ENCODE results near the gene FOLR1.
"Not testable (repeated sequence)": the region's sequence is repeated elsewhere in the genome, so short reads cannot be mapped to it uniquely, and the experiment has no call there.

The FOLR1 gene

GRCh38 chr11:72157131-72157530 is 34.8 kb upstream of the FOLR1 start:
- TF ChIP-seq CTCF (IDR thresholded peaks at IDR 0.05; ENCODE audit: low read length, missing control alignments), result no peak
- no peak overlapping the region for H3K4me3 ChIP-seq (replicated peaks; ENCODE audit: low read depth, low read length)
- DNase-seq (ENCODE audit: low read depth), result no peak

GRCh38 chr11:72160319-72160718 is 31.6 kb upstream of the FOLR1 start:
- H3K4me3 ChIP-seq (replicated peaks; ENCODE audit: low read depth, low read length), result no peak overlapping the region
- DNase-seq (ENCODE audit: low read depth), result no peak
- no peak for TF ChIP-seq CTCF (IDR thresholded peaks at IDR 0.05; ENCODE audit: low read length, missing control alignments)

- DNase-seq (ENCODE audit: low read depth), result no peak
- H3K4me3 ChIP-seq (replicated peaks; ENCODE audit: low read depth, low read length), result no peak overlapping the region
- no peak for TF ChIP-seq CTCF (IDR thresholded peaks at IDR 0.05; ENCODE audit: low read length, missing control alignments)
Measured at GRCh38 chr11:72162891-72163492, 28.9 kb upstream of the FOLR1 start.

- not testable (repeated sequence) for DNase-seq (ENCODE audit: low read depth); H3K4me3 ChIP-seq (replicated peaks; ENCODE audit: low read depth, low read length)
Measured at GRCh38 chr11:72164187-72164586, 27.8 kb upstream of the FOLR1 start.

GRCh38 chr11:72169046-72169555 is 22.8 kb upstream of the FOLR1 start:
- not testable (repeated sequence) for H3K4me3 ChIP-seq (replicated peaks; ENCODE audit: low read depth, low read length); DNase-seq (ENCODE audit: low read depth)

- H3K4me3 ChIP-seq (replicated peaks; ENCODE audit: low read depth, low read length); DNase-seq (ENCODE audit: low read depth): not testable (repeated sequence)
Measured at GRCh38 chr11:72169754-72170153, 22.2 kb upstream of the FOLR1 start.

GRCh38 chr11:72172043-72172442 is 19.9 kb upstream of the FOLR1 start:
- not testable (repeated sequence) for H3K4me3 ChIP-seq (replicated peaks; ENCODE audit: low read depth, low read length); DNase-seq (ENCODE audit: low read depth)

- no peak overlapping the region for H3K4me3 ChIP-seq (replicated peaks; ENCODE audit: low read depth, low read length)
- DNase-seq (ENCODE audit: low read depth), result no peak
- no peak for TF ChIP-seq CTCF (IDR thresholded peaks at IDR 0.05; ENCODE audit: low read length, missing control alignments)
Measured at GRCh38 chr11:72173291-72173690, 18.6 kb upstream of the FOLR1 start.

- H3K4me3 ChIP-seq (replicated peaks; ENCODE audit: low read depth, low read length), result no peak overlapping the region
- TF ChIP-seq CTCF (IDR thresholded peaks at IDR 0.05; ENCODE audit: low read length, missing control alignments), result no peak
- DNase-seq (ENCODE audit: low read depth), result no peak
Measured at GRCh38 chr11:72174302-72175070, 17.5 kb upstream of the FOLR1 start.
